8988T (cell line): Measurements from ENCODE around the gene TPST2.

Experiments used
- DNase-seq: peaks from one replicate; pipeline ENCODE4 v3.0.0; 2011

The TPST2 gene

GRCh38 chr22:26579331-26579886 is 10.5 kb downstream of the TPST2 start:
- no peak for DNase-seq

DNA sequence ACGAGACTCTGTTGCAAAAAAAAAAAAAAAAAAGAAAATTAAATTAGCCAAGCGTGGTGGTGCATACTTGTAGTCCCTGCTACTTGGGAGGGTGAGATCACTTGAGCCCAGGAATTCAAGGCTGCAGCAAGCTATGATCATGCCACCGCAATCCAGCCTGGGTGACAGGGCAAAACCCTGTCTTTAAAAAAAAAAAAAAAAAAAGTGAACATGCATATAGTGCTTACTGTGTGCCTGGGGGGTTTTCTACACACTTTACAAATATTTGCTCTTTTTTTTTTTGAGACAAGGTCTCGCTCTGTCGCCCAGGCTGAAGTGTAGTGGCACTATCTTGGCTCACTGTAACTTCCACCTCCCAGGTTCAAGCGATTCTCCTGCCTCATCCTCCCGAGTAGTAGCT is 12.9 kb downstream of the TPST2 start:
- no peak for DNase-seq

DNA sequence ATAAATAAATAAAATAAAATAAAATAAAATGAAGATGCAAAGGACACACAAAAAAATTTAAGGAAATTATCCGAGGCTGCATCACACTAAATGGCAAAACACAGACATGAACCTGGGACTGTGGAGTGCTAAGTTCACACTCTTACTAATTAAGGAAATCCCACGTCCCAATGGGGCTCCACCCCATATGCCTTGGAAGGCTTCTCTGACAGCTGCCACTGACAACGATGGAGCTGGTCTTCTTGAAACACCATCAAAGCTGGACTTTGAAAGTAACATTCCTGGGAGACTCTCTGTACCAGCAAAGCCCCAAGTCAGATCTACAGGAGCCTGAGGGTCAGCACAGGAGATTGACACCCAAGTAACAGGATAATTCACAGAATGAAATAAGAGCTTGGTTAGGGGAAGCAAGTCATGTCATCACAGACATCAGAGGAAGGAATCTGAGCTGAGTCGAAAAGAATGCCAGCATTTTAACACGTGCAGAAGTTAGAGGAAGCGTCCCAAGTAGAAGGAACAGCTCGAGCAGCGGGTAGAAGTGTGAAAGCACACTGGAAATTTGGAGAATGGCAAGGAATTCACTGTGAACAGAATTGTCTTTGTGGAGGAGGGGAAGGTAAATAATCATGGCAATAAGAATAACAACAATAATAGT is 13.8 kb downstream of the TPST2 start:
- DNase-seq, result no peak

DNA sequence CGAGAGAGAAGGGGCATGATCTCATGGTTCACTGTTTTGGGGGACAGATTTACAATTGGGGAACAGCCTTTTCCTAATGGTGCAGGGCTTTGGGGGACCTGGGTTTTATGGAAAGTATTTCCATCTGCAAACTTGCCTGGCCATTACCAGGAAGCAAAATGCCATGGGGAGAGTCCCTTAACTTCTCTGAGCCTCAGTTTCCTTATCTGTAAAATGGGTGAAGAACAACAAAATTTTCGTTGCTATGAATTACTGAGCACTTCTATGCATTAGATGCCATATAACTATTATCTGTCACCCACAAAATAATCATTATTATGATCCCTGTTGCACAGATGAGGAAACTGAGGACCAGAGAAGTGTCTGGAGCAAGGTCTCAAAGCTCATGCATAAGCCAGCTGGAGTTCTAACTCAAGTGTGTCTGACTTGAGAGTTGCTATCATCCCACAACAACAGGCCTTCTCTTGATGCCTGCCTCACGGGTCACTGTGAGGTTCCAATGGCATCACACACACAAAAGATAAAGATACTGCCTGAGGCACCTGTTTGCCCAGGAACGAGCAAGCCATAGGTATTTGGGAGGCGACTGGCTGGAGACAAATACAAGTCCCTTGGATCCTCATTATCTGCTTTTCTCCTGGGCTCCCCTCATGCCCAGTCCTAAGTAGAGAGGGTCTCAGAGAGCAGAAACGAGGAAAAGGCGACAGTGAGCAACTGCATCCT is 15.8 kb downstream of the TPST2 start:
- DNase-seq, result no peak

- no peak for DNase-seq
These were observed 16.8 kb downstream of the TPST2 start for GRCh38 chr22:26573026-26573662.

DNA sequence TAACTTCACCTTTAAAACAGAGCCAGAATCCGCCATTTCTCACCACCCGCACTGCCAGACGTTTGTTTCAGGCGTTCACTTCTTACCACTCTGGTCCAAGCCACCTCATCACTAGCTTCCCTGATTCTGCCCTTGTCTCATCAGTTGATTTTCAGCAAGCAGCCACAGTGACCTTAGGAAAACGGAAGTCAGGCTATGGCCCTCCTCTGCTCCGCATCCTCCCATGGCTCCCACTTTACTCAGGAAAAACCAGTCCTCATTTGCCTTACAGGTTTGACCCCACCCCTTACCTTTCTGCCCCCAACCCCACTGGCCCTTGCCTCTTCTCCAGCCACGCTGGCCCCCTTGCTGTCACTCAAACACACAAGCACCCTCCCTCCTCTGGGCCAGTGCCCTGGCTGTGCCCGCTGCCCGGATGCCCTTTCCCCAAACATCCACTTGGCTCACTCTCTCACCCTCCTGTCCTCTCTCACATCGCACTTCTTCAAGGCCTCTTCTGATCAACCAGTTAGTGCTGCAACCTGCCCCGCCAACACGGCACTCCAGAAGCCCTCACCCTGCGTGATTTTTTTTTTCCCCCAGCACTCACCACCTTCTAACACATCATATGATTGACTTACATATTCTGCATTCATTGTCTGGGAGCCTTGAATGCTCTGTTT is 18.9 kb downstream of the TPST2 start:
- no peak for DNase-seq

GRCh38 chr22:26570115-26570514 is 19.8 kb downstream of the TPST2 start:
- no peak for DNase-seq

DNA sequence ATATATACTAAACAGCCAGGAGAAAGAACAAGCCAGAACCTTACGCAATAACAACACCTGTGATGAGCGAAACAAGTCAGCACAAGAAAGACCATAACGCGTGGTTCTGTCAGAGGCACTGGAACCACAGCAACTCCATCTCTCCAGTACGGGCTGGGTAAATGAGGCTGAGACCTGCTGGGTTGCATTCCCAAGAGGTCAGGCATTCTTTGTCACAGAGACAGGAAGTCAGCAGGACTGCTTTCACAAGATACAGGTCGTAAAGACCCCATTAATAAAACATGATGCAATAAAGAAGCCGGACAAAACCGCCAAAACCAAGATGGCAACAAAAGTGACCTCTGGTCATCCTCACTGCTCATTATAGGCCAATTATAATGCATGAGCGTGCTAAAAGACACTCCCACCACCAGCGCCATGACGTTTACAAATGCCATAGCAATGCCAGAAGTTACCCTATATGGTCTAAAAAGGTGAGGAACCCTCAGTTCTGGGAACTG is 21.7 kb downstream of the TPST2 start:
- no peak for DNase-seq

DNA sequence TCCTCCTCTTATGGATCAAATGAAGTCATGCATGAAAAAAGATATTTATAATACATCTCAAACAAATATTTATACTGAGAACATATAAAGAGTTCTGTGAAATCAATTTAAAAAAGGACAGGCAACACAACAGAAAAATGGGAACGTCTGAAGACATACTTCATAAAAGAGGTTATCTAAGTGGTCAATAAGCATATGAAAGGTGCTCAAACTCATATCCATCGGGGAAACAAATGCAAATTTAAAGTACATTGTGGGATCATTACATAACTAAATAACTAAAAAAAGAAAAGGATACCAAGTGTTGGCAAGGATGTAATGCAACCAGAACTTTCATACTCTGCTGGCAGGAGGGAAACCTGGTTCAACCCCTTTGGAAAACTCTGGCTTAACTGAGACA is 22.3 kb downstream of the TPST2 start:
- DNase-seq, result no peak

DNA sequence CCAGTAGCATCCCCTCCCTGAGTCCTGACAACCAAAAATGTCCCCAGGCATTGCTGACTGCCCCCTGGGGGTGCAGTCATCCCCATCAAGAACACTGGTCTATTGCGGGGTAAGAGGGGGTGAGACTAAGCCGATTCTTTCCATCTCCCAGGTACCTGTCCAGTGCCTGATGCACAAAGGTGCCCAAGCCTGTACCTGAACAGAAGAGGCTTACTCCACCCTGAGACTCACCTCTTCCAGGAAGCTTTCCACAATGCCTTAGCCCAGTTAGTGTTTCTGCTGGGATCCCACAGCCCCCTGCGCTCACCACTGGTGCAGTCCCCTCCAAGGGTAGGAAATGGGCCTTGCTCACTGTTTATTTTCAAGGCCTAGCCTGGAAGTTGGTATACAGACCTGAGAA is 22.9 kb downstream of the TPST2 start:
- no peak for DNase-seq

DNA sequence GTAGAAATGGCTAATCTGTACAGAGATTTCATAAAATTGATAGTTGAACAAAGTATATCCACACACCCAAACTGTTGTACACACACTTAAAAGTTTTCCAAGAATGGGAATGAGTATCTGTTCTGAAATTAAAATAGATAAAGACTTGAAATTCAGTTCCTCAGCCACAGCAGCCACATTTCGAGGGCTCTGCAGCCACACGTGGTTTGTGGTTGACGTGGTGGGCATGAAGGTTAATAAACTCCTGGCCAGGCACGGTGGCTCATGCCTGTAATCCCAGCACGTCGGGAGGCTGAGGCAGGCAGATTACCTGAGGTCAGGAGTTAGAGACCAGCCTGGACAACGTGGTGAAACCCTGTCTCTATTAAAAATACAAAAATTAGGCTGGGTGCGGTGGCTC is 24.0 kb downstream of the TPST2 start:
- DNase-seq, result no peak

GRCh38 chr22:26565181-26565580 is 24.8 kb downstream of the TPST2 start:
- DNase-seq, result no peak

DNA sequence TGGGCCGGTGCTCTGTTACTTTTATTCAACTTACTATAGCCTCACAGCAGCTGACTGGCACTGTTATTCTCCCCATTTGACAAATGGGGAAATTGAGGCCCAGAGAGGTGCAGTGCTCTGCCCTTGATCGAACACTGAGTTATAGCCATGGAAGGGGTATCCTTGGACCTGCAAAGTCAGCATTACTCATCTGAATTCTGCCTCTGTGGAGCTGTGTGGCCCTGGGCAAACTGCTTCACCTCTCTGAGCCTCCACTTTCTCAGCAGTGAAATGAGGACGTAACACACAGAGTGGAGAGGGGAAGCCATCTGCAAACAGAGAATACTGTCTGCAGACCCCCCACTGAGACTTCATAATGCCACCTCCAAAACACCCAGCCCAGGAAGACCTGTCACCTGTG is 25.3 kb downstream of the TPST2 start:
- DNase-seq, result no peak

DNA sequence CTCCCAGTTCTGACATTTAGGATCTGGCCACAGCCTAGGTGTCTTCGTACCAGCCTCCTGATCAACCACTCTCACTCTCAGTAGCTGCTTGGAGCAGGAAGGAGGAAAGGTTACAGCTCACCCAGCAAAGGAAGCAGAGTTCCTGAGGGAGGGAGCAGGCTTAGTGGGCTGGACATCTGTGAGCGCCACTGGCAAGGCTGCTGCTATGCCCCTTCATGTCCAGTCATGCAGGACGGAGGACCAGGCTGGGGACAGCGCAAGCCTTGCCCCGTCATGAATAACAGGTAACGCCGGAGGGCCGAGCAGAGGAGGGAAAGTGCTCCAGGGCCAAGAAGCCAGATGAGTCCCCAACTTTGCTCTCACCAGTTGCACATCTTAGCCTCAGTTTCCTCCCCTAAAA is 25.8 kb downstream of the TPST2 start:
- DNase-seq, result no peak

DNA sequence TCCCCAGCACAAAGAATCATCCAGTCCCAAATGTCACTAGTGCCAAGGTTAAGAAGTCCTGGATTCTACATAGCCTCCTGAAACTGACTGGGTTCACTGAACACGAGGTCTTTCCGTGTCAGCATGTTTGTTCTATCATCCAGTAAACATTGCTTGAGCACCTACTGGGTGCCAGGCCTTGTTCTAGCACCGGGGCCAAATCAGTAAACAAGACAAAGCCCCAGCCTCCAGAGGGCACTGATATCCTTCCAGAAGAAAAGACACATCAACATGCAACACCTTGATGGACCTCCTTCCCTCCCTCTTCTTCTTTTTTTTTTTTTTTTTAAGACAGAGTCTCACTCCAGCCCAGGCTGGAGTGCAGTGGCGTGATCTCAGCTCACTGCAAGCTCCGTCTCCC is 26.9 kb downstream of the TPST2 start:
- DNase-seq, result no peak

- no peak for DNase-seq
These were observed 28.0 kb downstream of the TPST2 start for GRCh38 chr22:26561756-26562417.

DNA sequence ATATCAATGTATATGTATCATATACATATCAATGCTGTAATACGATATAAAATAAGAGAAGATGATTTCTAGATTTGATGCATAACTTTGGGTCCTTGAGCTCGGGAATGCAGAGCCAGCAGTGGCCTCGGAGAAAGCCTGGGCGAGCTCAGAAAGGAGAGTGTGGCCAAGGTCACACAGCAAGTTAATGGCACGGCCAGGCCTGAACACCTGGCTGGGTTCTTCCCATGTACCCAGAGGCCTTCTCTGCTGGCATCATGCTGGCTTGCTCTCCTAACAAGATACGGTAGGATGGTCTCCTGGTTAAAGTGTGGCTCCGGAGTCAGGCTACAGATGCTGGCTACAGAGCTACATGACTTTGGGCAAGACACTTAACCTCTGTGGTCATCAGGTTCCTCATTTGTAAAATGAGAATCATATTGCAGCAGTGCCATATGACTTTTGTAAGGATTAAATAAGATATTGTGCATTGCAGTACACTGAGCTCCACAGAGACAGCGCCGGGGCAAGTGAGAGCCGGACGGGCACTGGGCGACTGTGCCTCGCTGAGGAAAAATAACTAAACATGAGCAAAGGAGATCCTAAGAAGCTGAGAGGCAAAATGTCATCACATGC is 29.9 kb downstream of the TPST2 start:
- DNase-seq, result no peak

DNA sequence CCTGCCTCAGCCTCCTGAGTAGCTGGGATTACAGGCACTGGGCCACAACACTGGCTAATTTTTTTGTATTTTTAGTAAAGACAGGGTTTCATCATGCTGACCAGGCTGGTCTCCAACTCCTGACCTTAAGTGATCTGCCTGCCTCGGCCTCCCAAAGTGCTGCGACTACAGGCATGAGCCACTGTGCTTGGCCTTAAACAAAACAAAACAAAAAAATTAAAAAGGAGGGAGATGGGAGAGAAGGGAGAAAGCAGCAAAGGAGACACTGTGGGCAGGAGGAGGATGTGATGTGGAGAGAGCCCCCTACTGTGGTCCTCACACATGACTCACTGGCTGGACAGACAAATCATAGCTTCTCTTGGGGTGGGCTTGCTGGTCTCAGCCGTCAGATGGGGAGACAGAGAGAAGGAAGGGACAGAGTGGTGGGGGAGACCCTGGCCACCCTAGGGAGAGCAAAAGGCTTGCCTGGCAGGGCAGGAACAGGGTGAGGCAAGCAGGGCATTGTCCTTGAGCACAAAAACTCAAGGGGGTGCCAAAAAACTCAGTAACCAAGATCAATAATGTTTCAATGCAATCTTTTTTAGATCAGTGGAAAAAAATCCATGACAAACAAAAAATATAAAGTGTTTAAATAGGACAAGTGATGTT is 31.6 kb downstream of the TPST2 start:
- no peak for DNase-seq

DNA sequence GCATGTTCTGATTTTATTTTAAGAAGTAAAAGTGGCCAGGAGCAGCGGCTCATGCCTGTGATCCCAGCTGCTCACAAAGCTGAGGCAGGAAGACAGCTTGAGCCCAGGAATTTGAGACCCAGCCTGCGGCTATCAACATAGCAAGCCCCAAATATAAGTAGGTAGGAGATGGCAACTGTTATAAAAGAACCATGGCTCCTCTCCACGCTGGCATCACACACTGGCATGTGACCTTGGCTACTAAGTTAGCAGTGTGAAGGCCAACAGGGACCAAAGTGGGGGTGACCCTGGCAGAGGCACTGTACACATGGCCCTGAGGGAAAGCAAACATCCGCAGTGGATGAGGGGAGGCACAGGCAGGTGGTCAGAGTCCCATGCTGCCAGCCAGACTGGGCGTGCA is 33.0 kb downstream of the TPST2 start:
- DNase-seq, result no peak

DNA sequence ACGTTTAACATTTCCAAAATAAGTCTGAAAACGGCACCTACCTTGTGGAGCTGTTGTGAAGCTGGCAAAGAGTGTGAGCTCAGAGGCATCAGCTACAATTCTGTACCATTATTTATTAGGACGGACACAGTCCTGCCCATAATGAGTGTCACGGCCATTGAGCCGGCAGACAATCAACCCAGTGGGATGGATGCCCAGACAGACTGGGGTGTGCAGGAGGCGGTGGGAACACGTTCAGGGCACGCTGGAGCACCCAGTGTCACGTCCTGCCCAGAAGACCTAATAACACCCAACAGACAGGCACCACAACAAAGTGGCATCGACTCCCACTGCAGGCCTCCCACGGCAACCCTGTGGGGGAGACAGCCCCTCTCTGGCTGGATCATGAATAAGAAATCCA is 34.5 kb downstream of the TPST2 start:
- no peak for DNase-seq

DNA sequence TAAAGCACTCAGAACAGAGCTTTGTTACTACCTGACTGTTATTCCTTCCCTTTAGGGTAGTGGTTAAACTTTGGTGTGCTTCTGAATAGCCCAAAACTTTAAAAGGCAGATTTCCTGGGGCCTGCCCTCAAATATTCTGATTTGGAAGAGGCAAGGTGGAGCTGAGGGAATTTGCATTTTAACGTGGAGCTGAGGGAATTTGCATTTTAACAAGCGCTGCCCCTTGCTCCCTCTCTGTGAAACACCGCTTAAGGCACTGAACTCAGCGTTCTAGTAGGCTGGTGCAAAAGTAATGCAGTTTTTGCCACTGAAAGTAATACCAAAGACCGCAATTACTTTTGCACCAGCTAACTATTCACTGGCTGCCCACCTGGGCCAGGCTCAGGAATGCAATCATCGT is 35.0 kb downstream of the TPST2 start:
- no peak for DNase-seq
